Activated T-helper 9 cell treated with anti-CD3 and anti-CD28 coated beads, Interleukin-2, amount 50 U/mL, for 16 hours (primary cell): Measurements from ENCODE around the gene ATP8B3.
A peak's percentile ranks its signal among the peaks of the same experiment; 100 is the strongest.
"Not testable (repeated sequence)": the region's sequence is repeated elsewhere in the genome, so short reads cannot be mapped to it uniquely, and the experiment has no call there.

Experiments used
- DNase-seq: peaks from one replicate; pipeline ENCODE4 v3.0.0-alpha.2; 2020; ENCODE audit warnings: low read depth

The ATP8B3 gene

GRCh38 chr19:1815605-1816529 is 3.8 kb upstream of the ATP8B3 start:
- no peak for DNase-seq

GRCh38 chr19:1814833-1815604 is 2.9 kb upstream of the ATP8B3 start:
- DNase-seq: no peak

- no peak for DNase-seq
Measured at GRCh38 chr19:1814391-1814790, 2.3 kb upstream of the ATP8B3 start.

- DNase-seq: no peak
Measured at GRCh38 chr19:1813192-1814182, 1.4 kb upstream of the ATP8B3 start.

- DNase-seq: peak; percentile 62
Measured at GRCh38 chr19:1812426-1813191, 533 bp upstream of the ATP8B3 start.

- peak; percentile 57 for DNase-seq
Measured at GRCh38 chr19:1811472-1811894, 593 bp downstream of the ATP8B3 start.

GRCh38 chr19:1810439-1811160 is 1.5 kb downstream of the ATP8B3 start:
- no peak for DNase-seq

GRCh38 chr19:1809678-1810077 is 2.4 kb downstream of the ATP8B3 start:
- no peak for DNase-seq

- no peak for DNase-seq
Measured at GRCh38 chr19:1808395-1808731, 3.7 kb downstream of the ATP8B3 start.

- DNase-seq: no peak
Measured at GRCh38 chr19:1807695-1808394, 4.2 kb downstream of the ATP8B3 start.

GRCh38 chr19:1807030-1807694 is 4.9 kb downstream of the ATP8B3 start:
- DNase-seq: no peak

- no peak for DNase-seq
Measured at GRCh38 chr19:1806184-1807029, 5.7 kb downstream of the ATP8B3 start.

GRCh38 chr19:1805401-1806183 is 6.5 kb downstream of the ATP8B3 start:
- DNase-seq: no peak

- DNase-seq: no peak
Measured at GRCh38 chr19:1804858-1805257, 7.2 kb downstream of the ATP8B3 start.

GRCh38 chr19:1799695-1800342 is 12.3 kb downstream of the ATP8B3 start:
- DNase-seq: no peak

- not testable (repeated sequence) for DNase-seq
Measured at GRCh38 chr19:1797313-1797712, 14.8 kb downstream of the ATP8B3 start.
